HG02588 (cell line): Measurements from ENCODE around the gene SEC24D.
"Not testable (repeated sequence)": the region's sequence is repeated elsewhere in the genome, so short reads cannot be mapped to it uniquely, and the experiment has no call there.

Source experiments
- ATAC-seq: cut with Tn5 transposase; IDR thresholded peaks from one replicate; pipeline ENCODE4 v1.9.1; 2021; ENCODE audit warnings: mild to moderate bottlenecking, moderate library complexity; ENCODE audit not compliant: unreplicated experiment

SEC24D gene

GRCh38 chr4:118811832-118812231 lies 24.1 kb downstream of the SEC24D start:
- ATAC-seq = no peak

- ATAC-seq = no peak
Observed at GRCh38 chr4:118810991-118811764, 24.7 kb downstream of the SEC24D start.

GRCh38 chr4:118807659-118808058 lies 28.3 kb downstream of the SEC24D start:
- ATAC-seq = no peak

GRCh38 chr4:118803253-118803652 lies 32.7 kb downstream of the SEC24D start:
- ATAC-seq = no peak

- no peak for ATAC-seq
Observed at GRCh38 chr4:118801895-118802575, 33.9 kb downstream of the SEC24D start.

GRCh38 chr4:118799231-118799942 lies 36.5 kb downstream of the SEC24D start:
- no peak for ATAC-seq

- no peak for ATAC-seq
Observed at GRCh38 chr4:118798658-118799057, 37.3 kb downstream of the SEC24D start.

- ATAC-seq = no peak
Observed at GRCh38 chr4:118797558-118798142, 38.3 kb downstream of the SEC24D start.

GRCh38 chr4:118791690-118792446 lies 44.1 kb downstream of the SEC24D start:
- not testable (repeated sequence) for ATAC-seq

GRCh38 chr4:118790544-118790943 lies 45.4 kb downstream of the SEC24D start:
- ATAC-seq = no peak

GRCh38 chr4:118788911-118789310 lies 47.0 kb downstream of the SEC24D start:
- ATAC-seq = no peak

GRCh38 chr4:118787844-118788380 lies 48.0 kb downstream of the SEC24D start:
- ATAC-seq = no peak

- ATAC-seq = no peak
Observed at GRCh38 chr4:118784776-118785175, 51.1 kb downstream of the SEC24D start.

- ATAC-seq = no peak
Observed at GRCh38 chr4:118783887-118784286, 52.0 kb downstream of the SEC24D start.

- not testable (repeated sequence) for ATAC-seq
Observed at GRCh38 chr4:118782886-118783285, 53.0 kb downstream of the SEC24D start.

- not testable (repeated sequence) for ATAC-seq
Observed at GRCh38 chr4:118777649-118778048, 58.3 kb downstream of the SEC24D start.

GRCh38 chr4:118776955-118777640 lies 58.8 kb downstream of the SEC24D start:
- not testable (repeated sequence) for ATAC-seq

GRCh38 chr4:118776157-118776954 lies 59.6 kb downstream of the SEC24D start:
- no peak for ATAC-seq

GRCh38 chr4:118775405-118775804 lies 60.5 kb downstream of the SEC24D start:
- ATAC-seq = no peak
